ENCODE results near the gene SLC39A3.

Gene SLC39A3

DNA sequence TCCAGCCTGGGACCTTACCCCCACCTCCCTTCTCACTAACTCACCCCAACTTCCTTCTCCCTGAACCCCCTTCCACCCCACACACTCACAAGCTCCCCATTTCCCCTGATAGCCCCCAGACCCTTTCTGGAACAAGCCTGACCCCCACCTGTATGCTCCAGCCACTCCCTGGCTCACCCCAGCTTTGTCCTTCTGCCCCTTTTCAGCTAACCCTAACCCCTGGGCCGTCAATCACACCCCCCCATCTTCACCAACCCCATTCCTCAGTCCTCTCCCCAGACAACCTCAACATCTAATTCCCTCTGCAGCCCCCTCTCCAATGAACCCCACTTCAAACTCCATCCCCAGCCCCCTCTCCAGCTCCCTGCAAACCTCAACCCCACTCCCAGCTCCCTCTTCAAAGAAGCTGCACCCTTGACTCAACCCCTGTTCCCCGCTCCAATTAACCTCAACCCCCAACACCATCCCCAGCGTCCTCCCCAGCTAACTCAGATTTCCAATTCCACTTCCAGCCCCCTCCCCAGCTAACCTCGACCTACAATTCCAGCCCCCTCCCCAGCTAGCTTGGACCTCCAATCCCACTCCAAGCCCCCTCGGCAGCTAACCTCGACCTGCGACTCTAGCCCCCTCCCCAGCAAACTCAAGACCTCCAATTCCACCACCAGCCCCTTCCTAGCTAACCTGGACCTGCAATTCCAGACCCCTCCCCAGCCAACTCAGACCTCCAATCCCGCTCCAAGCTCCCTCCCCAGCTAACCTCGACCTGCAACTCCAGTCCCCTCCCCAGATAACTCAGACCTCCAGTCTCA, 38.3 kb downstream of the SLC39A3 start:
- DNase-seq = no peak

DNA sequence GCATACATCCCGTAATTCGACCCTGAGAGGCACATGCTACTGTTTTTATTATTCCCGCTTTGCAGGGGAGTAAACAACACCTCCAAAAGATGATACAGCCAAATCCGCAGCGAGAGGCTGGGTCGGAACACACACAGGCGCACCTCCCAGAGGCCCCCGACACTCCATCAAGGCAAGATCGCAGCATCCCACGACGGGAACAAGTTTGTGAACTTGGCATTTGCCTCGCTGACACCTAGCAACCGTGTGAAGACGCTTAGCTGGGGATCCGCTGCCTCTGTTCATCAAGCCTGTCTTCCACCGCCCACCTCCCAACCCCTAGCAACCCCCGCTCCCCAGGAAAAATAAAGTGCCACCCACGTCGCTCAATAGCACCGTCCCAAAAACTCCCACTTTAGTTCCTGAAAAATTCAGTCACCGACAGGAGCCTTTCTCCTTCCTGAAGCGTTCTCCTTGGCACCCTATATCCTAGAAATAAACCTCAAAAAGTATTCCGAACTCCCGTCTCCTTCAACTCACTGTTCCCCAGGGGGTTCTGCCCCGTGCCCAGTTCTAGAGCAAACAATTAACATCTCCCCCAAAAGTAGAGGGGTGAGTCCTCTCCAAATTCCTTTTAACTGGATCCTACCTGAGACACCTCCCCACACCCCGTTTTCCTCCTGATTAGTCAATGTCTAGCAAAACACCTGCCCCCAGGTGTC, 39.0 kb downstream of the SLC39A3 start:
- no peak for DNase-seq

DNA sequence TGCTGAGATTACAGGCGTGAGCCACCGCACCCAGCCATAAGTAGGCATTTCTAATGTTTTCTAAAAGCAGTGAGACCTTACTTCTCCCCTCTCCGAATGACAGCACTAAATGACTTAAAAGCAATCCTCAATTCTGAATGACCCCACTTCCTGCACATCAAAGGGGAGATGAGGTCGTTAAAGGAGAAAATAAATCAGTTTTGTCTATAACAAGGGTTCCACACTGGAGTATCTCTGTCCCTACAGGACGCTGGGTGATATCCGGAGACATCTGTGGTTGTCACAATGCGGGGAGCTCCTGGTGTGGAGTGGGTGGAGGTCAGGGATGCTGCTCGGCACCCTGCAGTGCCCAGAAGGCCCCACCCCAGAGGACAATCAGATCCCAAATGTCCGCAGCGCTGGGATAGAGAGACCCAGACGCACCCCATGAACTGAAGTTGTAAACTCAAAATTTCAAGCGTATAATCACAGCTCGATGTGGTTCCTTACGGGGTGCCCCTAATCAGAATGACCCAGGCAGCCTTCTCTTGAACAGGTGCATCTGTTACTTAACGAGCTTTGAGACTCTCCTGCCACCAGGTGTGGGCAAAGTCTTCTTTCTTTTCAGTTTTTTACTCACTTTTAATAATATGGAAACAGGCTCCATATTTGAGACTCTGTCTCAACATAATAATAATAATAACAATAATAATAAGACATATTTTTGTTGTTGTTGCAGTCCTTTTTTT, 40.2 kb downstream of the SLC39A3 start:
- DNase-seq = no peak

DNA sequence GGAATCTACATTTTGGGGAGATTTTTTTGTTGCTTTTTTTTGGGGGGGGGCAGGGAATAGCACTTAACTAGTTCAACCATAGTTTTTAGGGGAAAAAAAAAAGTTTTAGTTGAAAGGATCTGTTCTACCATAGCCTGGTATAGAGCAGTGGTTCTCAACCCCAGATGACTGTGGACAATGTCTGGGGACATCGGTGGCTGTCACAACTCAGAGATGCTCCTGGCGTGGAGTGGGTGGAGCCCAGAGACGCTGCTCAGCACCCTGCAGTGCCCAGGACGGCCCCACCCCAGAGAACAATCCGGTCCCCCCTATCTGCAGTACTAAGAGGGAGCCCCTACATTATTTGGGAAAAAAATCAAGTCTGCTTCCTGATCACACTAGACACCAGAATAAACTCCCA, 45.6 kb downstream of the SLC39A3 start:
- DNase-seq = no peak

DNA sequence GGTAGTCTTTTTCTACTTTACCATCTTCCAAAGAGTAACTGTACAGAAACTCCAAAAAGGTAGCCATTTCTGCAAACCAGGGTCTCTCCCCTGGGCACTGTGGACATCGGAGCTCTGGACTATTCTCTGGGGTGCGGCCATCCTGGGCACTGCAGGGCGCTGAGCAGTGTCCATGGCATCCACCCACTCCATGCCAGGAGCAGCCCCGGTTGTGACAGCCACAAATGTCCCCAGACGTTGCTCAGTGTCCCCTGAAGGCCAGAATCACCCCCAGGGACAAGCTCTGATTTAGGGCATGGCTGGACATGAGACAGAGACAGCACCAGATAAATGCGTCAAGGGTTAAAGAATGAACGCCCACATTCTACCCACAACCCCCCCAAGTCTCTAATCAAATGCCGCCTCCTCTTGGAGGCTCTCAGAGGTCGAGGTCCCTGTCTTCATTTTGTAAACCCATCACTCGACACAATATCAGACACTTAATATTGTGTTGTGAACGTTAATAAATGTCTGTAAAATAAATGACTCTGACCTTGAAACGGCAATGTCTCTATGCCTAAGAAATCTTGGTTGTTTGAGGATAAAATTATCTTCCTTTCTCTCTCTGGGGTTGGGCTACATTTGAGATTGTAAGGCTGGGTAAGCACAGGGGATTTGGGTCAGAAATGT, 46.2 kb downstream of the SLC39A3 start:
- DNase-seq = no peak

DNA sequence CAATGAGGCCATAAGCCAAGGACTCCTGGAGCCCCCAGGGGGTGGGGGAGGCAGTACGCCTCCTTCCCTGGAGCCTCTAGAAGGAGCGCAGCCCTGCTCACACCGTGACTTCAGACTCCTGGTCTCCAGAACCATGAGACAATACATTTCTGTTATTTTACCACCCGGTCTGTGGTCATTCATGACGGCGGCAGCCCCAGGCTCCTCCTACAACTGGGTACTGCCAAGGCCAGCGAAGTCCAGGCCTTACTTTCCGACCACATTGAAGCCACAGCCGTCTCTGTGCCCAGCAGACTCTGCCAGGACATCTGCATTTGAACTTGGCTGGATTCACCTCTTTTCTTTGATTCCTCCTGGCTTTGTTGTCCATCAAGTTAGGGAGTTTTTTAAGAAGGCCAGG, 47.9 kb downstream of the SLC39A3 start:
- no peak for DNase-seq

DNA sequence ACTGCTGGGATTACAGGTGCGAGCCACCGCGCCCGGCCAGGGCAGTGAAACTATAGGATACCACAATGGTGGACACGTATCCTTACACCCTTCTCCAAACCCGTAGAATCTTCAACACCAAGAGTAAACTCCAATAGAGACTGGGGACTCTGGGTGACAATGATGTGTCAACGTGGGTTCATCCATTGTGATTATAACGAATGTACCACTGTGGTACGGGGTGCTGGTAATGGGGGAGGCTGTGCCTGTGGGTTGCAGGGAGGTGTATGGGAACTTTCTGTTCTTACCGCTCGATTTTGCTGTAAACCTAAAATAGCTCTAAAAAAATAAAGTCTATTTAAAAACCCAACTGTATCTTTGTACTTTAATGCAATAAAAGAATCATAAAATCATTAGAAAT, 49.0 kb downstream of the SLC39A3 start:
- no peak for DNase-seq

DNA sequence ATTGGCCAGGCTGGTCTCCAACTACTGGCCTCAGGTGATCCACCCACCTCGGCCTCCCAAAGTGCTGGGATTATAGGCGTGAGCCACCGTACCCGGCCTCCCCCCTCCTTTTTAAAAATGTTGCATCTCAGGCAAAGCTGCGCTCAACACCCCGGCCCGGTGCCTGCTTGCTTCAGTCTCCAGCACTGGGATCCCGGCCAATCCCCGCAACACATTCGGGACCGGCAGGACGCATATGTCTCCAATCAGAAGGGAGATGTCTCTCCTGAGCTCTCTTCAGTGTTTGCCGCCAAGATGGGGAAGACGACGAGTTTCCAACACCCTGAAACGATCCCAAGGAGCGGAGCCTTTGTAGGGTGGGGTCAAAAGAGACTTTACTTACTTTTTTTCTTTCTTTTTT, 53.5 kb downstream of the SLC39A3 start:
- no peak for DNase-seq

DNA sequence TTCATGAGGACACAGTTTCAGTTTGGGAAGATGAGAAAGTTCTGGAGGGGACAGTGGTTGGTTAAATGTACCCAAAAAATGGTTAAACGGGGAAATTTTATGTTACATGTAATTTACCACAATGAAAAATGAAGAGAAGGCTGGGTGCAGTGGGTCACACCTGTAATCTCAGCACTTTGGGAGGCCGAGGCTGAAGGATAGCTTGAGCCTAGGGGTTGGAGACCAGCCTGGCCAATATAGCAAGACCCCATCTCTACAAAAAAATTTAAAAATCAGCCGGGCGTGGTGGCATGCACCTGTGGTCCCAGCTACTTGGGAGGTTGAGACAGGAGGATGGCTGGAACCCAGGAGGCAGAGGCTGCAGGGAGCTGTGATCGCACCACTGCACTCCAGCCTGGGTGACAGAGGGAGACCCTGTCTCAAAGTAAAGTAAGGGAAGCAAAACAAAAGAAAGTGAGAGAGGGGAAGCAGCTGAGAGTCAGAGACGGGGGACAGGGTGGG, 54.6 kb downstream of the SLC39A3 start:
- DNase-seq = no peak

DNA sequence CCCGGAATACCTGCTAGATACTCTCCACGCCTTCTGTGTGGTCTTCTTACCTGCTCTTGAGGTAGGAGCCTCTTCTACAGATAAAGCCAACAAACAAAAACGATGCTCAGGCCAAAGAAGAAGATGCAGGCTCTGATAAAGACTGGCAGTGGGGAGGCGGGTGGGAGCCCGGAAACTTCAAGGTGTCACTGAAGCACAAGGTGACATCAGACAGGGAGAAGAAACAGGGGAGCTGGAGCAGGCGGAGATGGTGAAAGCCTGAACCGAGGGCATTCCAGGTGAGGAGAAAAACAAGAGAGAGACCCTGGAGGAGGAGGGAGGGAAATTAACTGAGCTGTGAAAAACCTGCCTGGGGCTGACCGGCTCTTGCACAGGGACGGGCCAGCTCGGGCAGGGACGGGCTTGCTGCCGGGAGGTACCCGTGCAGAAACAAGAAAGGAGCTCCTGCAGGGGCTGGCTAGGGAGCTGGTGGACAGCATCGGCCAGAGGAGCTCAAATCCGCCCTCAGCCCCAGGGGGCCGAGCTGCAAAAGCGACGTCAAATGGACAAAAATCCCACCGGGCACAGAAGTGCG, 56.3 kb downstream of the SLC39A3 start:
- DNase-seq = no peak

Measured in NCI-H1105 treated with DMSO at 0.1 percent for 48 hours (cell line).